ENCODE results near the gene IL7R.
"Not testable (repeated sequence)": the region's sequence is repeated elsewhere in the genome, so short reads cannot be mapped to it uniquely, and the experiment has no call there.

Gene IL7R

DNA sequence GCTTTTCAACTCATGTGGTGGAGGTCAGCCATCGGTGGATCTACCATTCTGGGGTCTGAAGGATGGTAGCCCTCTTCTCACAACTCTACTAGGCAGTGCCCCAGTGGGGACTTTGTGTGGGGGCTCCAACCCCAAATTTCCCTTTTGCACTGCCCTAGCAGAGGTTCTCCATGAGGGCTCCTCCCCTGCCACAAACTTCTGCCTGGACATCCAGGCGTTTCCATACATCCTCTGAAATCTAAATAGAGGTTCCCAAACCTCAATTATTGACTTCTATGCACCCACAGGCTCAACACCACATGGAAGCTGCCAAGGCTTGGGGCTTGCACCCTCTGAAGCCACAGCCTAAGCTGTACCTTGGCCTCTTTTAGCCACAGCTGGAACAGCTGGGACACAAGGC, 11.2 kb upstream of the IL7R start:
- not testable (repeated sequence) for DNase-seq

DNA sequence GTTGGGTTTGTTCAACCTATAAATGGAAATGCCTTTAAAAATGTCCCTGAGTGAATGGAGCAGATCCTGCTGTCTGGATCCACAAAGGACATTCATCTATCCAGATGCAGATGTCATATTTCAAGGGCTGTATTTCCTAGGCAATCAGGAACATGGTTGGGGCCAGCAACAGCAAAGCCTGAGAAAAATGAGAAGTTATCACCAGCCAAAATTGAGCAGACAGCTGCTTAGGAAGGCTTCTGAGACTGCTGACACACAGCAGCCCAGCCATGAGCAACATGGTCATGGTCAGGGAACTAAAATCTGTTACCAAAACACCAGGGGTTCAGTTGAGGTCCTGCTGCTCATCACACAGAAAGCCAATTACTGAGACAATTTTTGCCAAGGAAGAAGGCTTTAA, 9.2 kb upstream of the IL7R start:
- no peak for DNase-seq

DNA sequence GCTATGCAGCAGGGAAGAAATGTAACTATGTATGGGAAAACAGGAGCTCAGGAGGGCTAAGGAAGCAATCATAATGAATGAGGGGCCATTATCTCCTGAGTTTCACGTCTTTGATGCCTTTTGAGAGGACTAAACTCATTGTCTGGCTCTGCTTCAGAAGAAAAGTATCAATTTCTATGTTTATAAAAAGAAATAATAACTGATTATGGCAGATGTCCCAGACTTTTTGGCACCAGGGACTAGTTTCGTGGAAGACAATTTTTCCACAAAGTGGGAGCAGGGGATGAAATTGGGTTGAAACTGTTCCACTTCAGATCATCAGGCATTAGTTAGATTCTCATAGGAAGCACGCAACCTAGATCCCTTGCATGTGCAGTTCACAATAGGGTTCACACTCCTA, 8.7 kb upstream of the IL7R start:
- no peak for DNase-seq

DNA sequence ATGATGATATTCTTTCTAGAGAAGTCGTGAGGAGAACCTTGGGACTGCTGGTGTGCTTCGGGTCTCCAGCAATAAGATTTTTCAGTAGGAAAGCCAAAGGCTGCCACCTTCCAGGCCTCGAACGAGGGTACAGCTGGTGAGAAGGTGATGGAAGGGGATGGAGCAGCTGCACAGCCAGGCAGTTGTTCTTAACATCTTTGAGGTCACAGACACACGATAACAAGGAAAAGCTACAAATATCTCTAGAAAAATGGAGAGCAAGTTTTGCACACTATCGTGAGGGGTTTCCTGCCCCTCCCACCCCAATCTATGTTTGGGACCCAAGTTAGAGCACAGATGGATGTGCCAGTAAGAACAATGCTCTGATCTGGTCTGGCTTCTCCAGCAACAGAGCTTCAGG, 6.8 kb upstream of the IL7R start:
- DNase-seq: no peak

DNA sequence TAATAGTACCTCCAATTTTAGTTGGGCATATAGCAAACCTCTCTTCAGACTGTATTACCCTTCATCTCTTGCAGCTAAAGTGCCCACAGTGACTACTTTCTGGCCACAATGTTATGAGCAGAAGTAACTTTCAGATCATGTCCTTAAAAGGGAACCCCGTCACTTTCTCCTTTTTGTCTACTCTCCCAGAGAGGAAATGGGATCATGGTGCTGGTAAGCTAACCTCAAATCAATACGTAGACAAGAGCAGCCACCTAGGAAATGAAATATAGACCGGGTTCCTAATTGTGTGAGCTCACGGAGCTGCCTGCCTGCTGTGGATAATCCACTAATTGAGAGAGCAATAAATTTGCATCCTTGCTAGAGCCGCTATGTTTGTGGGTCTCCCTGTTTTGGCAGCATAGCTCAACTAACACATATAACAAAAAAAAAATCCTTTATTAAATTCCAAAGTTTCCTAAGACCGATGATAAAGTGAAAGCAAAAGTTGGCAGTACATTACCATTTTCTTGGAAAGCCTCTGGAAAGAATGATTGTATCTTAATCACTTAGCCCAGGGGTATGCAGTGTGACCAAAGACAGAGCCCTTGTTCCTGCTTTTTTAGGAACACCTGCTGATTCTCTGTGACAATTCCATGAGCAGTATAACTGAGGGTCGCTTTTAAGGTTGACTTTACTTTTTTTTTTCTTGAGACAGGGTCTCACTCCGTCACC, 5.6 kb upstream of the IL7R start:
- no peak for DNase-seq

DNA sequence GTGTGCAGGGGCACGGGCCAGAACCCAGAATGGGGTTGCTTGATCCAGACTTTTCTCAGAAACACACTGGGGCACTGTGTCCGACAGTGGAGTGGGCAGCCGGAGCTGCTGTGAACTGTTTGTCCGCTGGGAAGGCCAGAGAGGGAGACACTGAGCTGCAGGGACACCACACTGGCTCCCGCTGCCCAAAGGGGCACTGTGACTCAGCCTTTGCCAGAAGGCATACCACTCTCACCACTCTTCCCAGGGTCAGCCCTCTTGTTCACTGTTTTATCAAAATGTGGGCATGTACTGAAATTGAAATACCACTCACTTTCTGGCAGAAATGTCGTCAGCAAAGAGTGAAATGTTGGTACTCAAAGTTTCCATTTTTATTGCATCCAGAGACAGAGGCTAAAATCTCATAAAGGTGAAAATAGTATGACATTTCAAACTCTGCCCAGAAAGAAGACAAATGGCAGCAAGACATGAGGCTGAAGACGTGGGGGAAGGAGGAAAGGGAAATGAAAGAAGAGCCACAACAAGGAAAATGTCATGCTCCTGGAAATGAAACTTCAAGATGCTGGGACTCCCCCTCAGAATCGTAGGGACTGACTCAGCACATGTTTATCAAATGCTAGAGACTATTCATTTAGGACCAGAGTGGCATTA, 4.5 kb upstream of the IL7R start:
- DNase-seq: no peak

DNA sequence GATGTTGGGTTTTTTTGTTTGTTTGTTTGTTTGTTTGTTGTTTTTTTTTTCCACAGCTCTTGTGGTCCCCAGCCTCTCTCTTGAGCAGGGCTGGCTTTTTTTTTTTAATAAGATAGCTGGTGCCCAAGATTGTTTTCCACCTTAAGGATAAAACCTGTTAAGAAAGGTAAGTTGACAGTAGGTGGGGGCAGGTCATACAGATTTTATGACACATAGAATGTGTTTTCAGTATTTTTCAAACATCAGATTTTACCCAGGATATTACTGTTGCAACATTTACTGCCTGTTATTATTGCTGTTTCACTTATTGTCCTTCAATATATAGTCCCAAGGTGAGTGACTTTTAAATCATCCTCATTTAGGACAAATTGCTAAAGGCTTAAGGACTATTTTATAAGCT, 3.9 kb upstream of the IL7R start:
- DNase-seq: no peak

DNA sequence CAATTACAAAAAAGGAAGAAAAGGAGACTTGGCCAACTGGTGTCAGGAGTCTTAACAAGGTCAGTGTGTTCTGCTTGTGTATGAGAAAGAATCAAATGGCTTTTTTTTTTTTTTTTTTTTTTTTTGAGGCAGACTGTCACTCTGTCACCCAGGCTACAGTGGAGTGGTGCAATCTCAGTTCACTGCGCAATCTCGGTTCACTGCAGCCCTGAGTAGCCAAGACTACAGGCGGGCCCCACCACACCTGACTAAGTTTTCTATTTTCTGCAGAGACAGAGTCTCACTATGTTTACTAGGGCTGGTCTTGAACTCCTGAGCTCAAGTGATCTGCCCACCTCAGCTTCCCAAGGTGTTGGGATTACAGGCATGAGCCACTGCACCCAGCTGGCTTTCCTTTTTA, 3.1 kb upstream of the IL7R start:
- DNase-seq: no peak

DNA sequence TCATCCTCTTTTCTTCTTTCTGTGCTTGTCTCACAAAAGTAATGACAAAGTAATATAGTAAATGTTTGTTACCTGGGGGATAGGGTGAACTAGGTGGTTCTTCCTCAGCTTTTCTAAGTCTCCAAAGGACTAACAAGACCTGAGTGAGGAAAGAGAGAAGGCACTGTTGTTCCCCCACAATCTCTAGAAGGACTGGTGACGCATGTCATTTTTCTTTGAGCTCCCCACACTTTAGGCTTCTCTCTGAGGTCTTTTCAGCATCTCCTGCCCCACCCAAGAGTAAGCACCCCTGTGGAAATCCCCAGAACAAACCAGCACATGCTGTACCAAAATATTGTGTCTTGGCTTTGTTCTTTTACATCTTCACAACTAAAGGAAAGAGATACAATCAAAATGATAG, 2.4 kb upstream of the IL7R start:
- DNase-seq: no peak

DNA sequence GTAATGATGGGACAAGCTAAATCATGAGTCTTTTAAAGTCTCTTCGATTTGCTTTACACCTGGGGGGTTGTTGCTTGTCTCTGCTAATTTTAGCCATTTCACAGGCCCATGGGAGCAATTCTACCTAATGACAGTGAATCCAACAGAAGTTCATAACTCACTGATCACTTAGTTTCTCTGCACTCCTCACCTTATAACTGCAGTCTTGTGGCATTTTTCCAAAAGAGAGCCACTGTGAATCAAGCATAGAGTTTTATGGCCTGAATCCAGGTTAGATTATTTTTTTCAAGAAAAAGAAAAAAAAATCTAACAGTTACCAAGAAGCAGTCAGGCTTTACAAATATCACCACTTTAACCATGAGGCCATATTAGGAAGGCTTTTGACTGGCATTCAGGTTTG, 1.5 kb upstream of the IL7R start:
- DNase-seq: no peak

DNA sequence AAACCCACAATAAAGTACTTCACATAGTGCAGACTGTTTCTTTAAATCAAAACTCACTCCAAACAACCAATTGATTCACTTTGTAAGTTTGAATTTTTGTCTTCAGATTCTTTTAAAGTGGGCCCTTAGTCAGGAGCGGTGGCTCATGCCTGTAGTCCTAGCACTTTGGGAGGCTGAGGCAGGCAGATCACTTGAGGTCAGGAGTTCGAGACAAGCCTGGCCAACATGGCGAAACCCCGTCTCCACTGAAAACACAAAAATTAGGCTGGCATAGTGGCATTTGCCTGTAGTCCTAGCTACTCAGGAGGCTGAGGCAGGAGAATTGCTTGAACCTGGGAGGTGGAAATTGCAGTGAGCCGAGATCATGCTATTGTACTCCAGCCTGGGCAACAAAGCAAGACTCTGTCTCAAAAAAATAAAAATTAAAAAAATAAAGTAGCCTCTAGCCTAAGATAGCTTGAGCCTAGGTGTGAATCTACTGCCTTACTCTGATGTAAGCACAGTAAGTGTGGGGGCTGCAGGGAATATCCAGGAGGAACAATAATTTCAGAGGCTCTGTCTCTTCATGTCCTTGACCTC, 416 bp upstream of the IL7R start:
- not testable (repeated sequence) for DNase-seq

DNA sequence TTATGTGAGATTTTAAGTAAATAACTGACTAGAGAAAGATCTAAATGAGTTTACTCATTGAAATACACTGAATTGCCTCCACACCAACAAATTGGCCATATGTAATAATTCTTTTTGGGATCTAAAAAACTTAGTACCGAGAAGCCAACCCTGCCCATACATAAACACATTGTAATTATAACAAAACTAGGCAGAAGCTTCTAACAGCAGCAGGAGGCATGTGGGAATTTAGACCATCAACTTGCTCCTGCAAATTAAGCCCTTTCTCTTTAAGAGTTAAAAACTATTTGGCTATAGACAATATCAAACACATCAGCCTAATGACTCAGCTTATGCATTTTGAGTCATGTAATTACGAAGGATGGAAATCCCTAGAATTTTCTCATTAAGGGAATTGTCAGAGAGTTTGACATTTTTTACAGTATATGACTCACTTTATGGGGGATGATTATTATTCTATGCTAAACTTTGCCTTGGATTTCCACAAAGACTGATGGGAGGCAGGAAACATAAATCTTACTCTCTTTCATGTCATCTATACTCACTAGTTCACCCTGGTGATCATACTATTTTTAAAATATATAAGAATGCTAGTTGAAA, 1.0 kb downstream of the IL7R start:
- DNase-seq: no peak

DNA sequence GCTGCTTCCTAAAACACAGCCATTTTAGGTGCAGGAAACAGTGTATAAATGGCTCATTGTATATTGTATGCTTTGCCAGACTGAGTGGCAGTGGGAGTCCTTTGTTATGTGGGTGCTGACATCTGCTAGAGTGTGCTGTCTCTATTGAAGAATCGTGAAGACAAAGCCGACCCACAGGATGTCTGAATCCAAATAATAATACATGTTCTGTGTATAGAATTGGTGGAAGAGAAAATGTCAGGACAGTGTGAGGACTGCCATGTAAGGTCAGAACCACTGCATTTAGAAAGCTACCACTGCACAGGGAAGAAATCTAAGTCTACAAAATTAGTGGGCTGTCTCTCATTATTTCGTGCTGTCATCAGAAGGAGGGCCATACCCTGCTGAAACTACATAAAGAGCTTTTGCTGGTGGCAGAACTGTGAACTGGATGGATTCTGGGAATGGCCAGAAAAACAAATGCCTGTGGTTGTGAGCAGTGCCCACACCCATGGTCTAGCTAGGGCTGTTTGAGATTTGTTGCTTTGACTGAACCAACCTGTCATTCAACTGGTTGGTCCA, 2.5 kb downstream of the IL7R start:
- no peak for DNase-seq

DNA sequence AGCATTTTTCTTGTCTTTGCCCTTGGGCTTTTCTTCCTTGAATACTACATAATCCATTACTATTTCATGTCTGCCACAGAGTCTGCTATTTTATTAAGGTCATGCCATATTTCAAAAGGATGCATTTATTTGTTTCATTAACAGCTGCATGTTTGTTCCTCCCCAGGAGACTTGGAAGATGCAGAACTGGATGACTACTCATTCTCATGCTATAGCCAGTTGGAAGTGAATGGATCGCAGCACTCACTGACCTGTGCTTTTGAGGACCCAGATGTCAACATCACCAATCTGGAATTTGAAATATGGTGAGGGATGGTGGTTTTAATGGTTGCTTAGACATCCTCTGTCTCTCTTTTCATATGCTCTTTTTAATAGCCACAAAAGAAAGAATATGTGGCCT, 4.0 kb downstream of the IL7R start:
- DNase-seq: no peak

DNA sequence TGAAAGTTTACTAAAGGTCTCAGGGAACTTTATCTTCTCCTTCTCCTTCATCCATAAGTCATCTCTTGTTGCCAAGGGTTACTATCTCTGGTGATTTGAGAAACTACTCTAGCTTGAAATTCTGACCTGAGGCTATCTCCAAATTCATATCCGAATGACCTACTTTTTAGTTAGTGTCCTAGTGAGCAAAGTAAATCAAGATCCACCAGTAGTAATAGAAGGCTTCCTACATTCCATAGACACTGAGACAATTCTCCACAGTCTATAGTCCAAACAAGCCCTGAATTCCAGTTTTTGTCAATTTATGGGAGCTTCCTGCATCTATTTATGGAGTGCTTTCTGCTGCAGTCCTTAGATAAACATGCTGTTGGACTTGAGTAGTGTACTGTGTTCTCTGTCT, 5.0 kb downstream of the IL7R start:
- DNase-seq: no peak

DNA sequence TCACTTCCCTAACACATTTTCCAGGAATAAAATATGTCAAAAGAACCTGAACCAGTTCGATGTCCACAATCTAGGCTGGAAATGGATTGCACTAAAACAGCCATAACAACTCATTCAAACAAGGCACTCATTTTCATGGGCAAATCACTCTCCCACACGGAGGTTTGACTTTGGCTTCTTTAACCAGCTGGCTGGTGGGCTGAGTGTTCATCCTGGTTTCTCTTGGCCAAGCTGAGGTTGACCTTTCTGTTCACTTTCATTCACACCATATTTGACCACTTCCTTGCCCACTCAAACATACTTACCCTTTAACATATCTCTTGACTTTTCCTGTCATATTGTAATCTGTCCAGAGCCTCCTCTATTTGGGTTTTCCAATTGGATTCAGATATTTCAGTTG, 5.4 kb downstream of the IL7R start:
- no peak for DNase-seq

DNA sequence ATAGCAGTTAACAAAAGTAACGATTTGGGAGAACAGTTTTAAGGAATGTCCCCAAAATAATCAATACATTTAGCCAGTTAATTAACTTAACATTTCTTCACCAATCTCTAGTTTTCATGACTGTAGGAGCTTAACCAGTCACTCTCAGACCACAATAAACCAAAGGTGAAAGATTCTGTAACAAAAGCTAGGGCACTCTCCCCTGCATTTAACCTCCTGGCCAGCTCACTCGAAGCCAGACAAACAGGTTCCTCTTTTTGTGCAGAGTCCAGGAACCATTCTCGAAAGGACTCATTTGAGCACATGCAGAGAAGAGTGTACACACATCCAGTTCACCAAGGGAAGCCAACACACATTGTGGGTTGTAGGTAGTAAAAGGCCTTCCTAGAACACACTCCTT, 6.5 kb downstream of the IL7R start:
- DNase-seq: no peak

DNA sequence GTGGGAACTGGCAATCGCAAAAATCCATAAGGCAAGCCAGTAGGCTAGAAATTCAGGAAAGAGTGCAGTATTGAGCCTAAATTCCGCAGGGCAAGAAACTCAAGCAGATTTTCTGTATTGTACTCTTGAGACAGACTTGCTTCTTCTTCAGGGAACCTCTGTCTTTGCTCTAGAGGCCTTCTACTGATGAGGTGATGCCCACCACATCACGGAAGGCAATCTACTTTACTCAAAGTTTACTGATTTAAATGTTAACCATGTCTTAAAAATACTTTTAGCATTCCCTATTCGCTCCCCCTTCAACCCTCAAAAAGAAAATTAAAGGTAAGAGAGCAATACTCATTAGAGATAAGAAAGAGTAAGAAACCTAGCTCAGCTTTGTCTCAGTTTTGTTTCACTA, 11.3 kb downstream of the IL7R start:
- DNase-seq: no peak

DNA sequence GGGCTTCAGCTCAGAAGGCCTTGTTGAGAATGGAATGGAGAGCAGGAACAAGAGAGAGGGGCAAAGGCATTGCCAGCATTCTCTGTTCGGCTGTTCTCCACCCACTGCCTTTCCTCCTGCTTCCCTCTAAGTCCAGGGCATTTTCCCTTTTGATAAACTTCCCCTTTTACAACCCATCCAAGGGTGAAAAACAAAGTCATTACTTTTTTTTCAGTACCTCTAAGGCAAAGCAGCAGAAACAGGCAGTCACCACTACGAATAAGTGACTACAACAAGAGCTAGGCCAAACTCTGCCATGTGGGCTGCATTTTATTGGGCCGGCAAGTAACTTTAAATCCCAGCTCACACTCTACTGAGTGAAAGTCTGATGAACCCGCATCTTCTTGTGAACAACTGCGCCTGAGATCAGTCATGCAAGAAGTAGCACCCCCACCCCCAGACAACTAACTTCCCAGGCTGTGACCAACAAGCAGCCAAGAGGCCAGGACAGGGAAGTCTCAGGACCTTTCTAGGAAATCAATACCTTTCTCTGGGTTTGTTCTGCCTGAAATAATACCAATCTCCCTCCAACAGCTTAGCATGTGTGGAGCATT, 13.1 kb downstream of the IL7R start:
- DNase-seq: no peak

DNA sequence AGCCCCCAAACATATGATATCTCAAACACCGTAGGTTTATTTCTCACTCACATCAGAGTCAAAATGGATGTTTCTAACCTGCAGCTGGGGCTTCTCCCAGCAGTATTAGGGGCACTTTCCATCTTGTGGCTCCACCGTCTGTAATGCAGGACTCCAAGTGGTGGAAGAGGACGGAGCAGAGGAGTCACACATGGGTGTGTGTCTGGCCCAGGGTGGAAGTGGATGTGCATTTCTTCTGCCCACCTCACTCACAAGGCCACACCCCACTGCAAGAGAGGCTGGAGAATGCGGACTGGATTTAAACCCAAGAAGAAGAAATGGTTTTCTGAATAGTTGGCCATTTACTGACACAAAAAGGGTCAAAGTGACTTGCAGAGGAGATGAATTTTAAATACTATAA, 13.9 kb downstream of the IL7R start:
- DNase-seq: no peak

DNA sequence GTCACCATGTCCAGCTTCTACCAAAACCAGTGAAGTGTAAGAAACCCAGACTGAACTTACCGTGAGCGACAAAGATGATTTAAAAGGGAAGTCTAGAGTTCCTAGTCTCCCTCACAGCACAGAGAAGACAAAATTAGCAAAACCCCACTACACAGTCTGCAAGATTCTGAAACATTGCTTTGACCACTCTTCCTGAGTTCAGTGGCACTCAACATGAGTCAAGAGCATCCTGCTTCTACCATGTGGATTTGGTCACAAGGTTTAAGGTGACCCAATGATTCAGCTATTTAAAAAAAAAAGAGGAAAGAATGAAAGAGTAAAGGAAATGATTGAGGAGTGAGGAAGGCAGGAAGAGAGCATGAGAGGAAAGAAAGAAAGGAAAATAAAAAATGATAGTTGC, 19.8 kb downstream of the IL7R start:
- no peak for DNase-seq

DNA sequence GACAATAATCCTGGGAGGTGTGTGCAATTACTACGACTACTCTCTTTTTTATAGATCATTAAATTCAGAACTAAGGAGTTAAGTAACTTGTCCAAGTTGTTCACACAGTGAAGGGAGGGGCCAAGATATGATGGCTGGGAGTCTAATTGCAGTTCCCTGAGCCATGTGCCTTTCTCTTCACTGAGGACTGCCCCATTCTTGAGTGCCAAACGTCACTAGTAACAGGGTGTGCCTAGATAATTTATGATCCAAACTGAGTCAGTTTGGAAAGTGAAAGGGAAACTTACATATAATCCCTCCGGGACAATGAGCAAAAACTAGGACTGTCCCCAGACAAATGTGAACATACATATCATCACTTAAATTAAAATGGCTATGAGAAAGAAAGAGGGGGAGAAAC, 20.2 kb downstream of the IL7R start:
- no peak for DNase-seq

DNA sequence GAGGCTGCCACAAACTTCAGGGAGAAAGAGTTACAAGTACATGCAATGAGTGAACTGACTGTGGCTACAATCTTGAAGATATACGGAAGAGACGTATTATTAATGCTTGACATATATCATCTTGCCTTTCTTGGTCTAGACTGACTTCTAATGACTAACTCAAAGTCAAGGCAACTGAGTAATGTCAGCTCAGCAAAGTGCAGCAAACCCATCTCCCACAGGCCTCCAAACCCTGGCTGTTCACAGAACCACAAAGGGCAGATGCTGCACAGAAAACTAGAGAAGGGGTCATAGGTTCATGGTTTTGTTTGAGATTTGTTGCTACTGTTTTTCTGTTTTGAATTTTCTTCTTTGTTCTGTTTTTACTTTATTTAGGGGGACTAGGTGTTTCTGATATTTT, 21.0 kb downstream of the IL7R start:
- no peak for DNase-seq

DNA sequence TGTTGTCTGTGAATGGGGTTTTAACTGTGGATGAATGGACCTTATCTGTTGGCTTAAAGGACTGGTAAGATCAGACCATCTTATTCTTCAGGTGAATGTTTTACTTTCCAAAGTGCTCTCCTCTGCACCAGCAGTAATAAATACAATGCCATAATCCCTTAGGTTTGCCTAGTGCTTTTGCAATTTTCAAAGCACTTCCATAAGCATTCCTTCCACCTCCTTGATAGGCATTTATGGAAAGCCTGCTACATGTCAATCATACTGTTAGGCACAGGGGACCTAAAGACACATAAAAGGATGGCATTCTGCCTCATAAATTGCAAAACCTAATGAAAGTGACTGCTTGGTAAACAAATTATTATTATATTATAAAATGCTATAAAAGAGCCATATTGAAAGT, 21.4 kb downstream of the IL7R start:
- DNase-seq: no peak
